Stimulated activated CD4-positive, alpha-beta T cell treated with anti-CD3 and anti-CD28 coated beads, TNF-alpha, amount 100 ng/mL, for 24 hours (primary cell): ENCODE measurements around the gene POLR2I.
A peak's percentile ranks its signal among the peaks of the same experiment; 100 is the strongest.
"Not testable (repeated sequence)": the region's sequence is repeated elsewhere in the genome, so short reads cannot be mapped to it uniquely, and the experiment has no call there.

Experiments
- DNase-seq, 3 experiments: peaks; one replicate each; pipeline ENCODE4 v3.0.0-alpha.2; 2020; ENCODE audit warnings: low read depth in 3 of 3

POLR2I gene

GRCh38 chr19:36134867-36135266, 20.2 kb upstream of the POLR2I start:
- DNase-seq: not testable (repeated sequence)

GRCh38 chr19:36131221-36131620, 16.5 kb upstream of the POLR2I start:
- not testable (repeated sequence) for DNase-seq

GRCh38 chr19:36128392-36128736, 13.7 kb upstream of the POLR2I start:
- no peak for DNase-seq

GRCh38 chr19:36125557-36125956, 10.9 kb upstream of the POLR2I start:
- DNase-seq: no peak

- no peak for DNase-seq
These were observed 6.9 kb upstream of the POLR2I start for GRCh38 chr19:36121486-36122124.

GRCh38 chr19:36120984-36121358, 6.3 kb upstream of the POLR2I start:
- DNase-seq: no peak

- no peak for DNase-seq
These were observed 5.7 kb upstream of the POLR2I start for GRCh38 chr19:36120092-36120983.

GRCh38 chr19:36116344-36116637, 1.6 kb upstream of the POLR2I start:
- no peak for DNase-seq

GRCh38 chr19:36115453-36116343, 1.0 kb upstream of the POLR2I start, which contains the start of gene TBCB:
TSS of gene TBCB (plus strand) at chr19:36115468. CDS start at chr19:36115561, 93 bp downstream.
- peak; percentile 83 to 92 (median 85) for DNase-seq

- DNase-seq: no peak
These were observed 568 bp downstream of the POLR2I start for GRCh38 chr19:36113894-36114720.

GRCh38 chr19:36113425-36113824, 1.2 kb downstream of the POLR2I start:
- no peak for DNase-seq

- no peak for DNase-seq
These were observed 2.0 kb downstream of the POLR2I start for GRCh38 chr19:36112678-36113077.

GRCh38 chr19:36111200-36111539, 3.5 kb downstream of the POLR2I start:
- no peak for DNase-seq

- DNase-seq: no peak
These were observed 4.0 kb downstream of the POLR2I start, which contains the start of gene OVOL3 for GRCh38 chr19:36110487-36111199. TSS of gene OVOL3 (plus strand) at chr19:36111143. CDS start at chr19:36111203, 60 bp downstream.

GRCh38 chr19:36108684-36109083, 6.0 kb downstream of the POLR2I start:
- DNase-seq: no peak

- no peak for DNase-seq
These were observed 7.7 kb downstream of the POLR2I start for GRCh38 chr19:36106991-36107390.

- DNase-seq: no peak
These were observed 8.2 kb downstream of the POLR2I start for GRCh38 chr19:36106441-36106840.

GRCh38 chr19:36103842-36104552, 10.7 kb downstream of the POLR2I start:
- DNase-seq: no peak

GRCh38 chr19:36103040-36103626, 11.5 kb downstream of the POLR2I start:
- no peak for DNase-seq
